Nucleus accumbens (tissue), 56 donors: ENCODE results near the gene TLR6.

Experiments
- DNase-seq, 56 donors: peaks; one replicate each; lab custom pipeline; 2025; lab: John Stamatoyannopoulos, UW

Gene TLR6, protein sequence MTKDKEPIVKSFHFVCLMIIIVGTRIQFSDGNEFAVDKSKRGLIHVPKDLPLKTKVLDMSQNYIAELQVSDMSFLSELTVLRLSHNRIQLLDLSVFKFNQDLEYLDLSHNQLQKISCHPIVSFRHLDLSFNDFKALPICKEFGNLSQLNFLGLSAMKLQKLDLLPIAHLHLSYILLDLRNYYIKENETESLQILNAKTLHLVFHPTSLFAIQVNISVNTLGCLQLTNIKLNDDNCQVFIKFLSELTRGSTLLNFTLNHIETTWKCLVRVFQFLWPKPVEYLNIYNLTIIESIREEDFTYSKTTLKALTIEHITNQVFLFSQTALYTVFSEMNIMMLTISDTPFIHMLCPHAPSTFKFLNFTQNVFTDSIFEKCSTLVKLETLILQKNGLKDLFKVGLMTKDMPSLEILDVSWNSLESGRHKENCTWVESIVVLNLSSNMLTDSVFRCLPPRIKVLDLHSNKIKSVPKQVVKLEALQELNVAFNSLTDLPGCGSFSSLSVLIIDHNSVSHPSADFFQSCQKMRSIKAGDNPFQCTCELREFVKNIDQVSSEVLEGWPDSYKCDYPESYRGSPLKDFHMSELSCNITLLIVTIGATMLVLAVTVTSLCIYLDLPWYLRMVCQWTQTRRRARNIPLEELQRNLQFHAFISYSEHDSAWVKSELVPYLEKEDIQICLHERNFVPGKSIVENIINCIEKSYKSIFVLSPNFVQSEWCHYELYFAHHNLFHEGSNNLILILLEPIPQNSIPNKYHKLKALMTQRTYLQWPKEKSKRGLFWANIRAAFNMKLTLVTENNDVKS

GRCh38 chr4:38856524-38857337 is at the start of gene TLR6:
Gene TLR6 (minus strand): TSS chr4:38856817. CDS start chr4:38829473, 27,344 bp downstream.
- peak in 6 of 56 donors; percentile 6 to 51 (median 14) for DNase-seq

DNA sequence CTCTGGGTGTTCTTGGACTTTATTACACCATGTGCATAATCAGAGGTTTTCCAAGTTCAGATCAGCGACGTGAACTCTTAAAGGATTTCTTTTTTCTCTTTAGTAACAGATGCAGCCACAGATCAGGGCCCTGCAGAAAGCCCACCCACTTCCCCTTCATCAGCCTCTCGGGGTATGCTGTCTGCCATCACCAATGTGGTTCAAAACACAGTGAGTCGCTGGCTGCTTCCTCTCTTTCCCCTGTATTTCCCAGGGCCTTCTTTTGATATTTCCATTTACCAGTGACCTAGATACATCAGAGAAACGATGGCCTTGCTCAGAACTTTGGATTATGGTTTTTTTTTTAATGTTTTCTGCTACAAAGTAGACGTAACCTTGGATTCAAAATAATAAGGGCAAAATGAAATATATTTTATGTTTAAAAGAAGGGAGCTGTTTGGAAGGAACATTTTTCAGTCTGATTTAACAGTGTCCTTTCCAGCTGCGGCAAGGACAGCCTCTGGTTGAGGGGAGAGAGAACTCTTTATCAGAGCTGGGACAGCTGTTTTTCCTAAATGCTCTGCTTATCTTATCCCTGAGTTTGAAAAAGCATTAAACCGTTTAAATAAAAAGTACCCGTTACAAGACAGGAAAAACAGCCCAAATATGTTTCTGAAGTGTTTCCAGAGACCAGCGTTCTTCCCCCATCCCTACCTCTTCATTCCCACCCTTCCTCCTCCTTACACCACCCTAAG is 49.2 kb upstream of the TLR6 start:
- no peak for DNase-seq

DNA sequence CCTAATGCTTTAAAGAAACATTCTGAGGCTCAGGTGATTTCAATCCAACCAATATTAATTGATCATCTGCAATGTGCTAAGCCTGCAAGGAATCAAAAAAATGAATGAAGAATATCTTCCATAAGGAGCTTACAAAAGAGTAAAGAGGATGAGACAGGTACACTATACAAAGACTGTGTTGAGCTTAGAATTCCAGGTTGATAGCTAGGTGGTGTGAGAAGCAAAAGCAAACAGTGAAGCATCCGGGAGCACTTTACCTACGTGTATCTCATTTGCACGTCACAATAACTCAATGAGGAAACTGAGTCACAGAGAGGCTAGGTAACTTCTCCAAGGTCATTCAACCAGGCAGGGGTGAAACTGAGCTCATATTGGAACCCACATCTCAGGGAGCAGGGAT is 48.1 kb upstream of the TLR6 start:
- DNase-seq: no peak

DNA sequence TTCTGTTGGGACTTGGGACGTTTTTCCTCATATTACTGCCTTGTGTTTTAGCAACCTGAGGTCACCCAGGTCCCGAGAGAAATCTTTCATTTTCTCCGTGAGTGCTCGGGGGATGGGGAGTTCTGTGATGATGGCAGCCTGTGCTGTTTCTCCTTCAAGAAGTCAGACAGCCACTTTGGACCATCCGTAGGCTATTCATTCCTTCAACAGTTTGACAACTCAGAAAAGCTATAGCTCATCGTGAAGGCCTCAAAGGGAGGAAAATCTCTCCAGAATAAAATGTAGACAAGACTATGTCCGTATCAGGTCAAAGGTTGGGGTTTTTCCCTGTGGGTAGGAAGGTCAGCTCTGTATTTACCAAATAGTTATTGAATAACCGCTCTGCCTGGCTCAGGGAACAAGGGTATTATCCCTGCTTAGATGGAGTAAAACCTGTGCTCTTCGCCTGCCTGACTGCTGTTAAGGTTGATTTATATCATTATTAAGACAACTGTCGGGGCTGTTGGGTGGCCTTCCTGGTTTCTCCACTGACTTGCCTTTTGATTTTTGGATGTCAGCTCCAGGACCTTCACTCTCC is 47.6 kb upstream of the TLR6 start:
- no peak for DNase-seq

DNA sequence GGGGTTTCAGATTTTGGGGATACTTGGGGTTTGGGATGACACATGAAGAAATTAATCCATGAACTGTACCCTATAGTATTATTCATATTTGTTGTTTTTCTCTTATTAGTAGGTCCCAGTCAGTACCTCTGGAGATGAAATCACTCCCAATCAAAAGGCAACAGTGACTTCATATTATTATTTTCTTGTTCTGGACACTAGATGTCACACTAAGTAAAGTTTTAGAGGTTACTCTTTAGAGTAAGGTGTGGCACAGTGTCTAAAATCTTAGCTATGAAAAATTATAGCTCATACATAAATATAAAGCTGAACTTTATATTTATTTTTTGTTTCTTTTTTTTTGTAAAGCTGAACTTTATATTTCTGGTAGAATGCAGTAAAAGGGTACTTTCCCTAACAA is 46.1 kb upstream of the TLR6 start:
- no peak for DNase-seq

DNA sequence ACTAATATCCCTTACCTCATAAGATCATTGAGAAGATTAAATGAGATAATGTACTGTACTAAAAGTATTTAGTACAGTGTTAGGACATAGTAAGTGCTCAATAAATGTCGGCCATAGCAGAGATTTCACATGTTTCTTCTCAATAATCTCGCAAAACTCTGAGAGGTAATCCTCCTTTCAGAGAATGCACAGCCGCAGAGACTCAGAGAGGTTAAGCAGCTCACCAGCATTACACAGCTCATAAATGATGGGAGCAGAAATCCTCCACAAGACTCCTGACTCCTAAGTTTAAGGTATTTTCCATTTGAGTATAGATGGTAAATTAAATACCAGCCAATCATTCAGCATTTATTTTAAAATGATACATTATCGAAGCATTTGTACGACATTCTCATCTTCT is 45.6 kb upstream of the TLR6 start:
- DNase-seq: no peak

DNA sequence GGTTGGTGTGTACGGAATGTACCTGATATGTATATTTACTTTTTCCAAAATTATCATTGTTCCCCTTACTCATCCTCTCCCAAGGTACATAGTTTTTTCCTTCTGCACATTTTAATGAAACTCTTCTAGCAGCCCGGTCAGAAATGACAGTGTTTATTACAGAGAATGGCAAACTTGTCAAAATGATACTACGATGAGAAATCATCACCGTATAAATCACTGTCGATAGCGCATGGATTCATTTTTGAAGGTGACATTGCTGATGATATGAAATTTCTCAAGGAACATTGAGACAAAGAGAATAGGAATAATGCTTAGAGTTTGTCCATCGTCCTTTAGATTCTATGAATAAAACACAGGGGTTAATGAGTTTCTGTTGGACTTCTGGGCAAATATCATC is 41.6 kb upstream of the TLR6 start:
- no peak for DNase-seq

GRCh38 chr4:38896940-38897339 is 40.3 kb upstream of the TLR6 start:
- no peak for DNase-seq

GRCh38 chr4:38894322-38894982 is 37.8 kb upstream of the TLR6 start:
- DNase-seq: no peak

DNA sequence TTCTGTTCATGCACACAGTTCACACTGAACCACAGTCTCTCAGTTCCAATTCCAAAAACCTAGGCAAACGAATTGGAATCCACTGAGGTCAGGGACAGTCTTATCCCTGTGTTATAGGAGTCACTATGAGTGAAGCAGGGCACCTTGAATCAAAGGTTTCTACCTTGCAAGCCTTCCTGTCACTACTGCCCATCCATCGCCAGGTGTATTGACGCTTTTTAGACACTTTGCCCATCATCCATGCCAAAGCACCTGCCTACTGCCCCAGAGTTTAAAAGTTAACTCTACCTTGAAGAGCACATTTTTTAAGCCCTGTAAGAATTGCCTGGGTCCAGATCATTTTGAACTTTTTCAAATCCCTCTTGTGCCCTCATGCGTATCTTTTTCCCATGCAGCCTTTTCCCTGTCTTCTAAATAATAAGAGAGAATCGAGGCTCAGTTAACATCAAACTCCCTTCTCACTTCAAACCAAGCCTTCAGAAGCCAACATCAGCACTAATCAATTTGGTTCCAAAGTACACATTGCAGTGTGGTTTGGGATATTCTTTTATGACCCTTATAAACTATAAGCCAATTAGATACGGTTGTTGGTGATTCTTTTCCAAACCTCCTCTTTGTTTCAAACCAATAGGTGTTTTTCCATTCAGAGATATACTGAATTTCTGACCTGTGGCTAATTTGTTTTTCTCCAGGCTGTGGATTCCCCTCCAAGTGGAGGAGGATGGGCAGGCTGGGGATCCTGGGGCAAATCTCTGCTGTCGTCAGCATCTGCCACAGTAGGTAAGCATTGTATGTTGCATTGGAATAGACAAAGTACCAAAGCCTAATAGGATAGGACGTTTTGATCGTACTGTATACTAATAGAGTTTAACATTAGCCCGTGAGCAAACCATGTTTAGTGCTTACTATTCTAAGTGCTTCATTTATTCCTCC is 34.7 kb upstream of the TLR6 start:
- DNase-seq: no peak

DNA sequence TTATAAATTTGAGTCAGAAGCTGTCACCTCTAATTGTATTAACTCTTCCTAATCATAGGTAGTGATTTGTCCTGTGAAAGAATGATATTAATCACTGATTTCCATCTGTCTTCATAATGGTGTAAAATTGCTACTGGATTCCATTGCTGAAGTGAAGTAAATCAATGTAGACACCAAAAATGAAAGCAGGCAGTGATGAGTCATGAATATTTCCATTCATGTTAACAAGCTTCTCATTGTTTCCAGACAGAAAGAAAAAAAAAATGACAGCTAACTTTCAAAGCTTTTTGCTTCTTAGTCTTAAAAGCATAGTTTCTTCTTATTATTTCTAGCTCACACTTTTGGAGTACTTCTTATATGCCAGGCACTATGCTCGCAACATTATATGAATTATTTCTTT is 32.5 kb upstream of the TLR6 start:
- DNase-seq: peak in 1 of 56 donors; percentile 8

DNA sequence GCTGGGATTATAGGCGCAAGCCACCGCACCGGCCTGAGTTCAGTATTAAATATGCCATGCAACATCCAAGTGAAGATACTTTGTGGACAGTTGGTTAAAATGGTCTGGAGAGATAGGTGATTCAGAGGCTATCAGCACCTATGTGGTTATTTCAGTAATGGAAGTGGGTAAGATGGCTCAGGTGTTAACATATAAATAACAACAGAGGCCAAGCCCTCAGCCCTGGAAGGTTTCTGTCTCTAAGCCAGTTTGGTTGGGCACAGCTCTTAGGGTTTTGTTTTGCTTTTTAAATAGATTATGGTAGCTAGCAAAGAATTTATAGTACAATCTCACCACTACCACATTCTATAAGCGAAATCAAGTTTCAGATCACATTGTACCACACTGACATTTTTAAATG is 27.6 kb upstream of the TLR6 start:
- DNase-seq: no peak

GRCh38 chr4:38876636-38877035 is 20.0 kb upstream of the TLR6 start:
- no peak for DNase-seq

- no peak for DNase-seq
These were observed 16.8 kb upstream of the TLR6 start for GRCh38 chr4:38873290-38873944.

- peak in 1 of 56 donors; percentile 28 for DNase-seq
These were observed 16.0 kb upstream of the TLR6 start for GRCh38 chr4:38872620-38873019.

DNA sequence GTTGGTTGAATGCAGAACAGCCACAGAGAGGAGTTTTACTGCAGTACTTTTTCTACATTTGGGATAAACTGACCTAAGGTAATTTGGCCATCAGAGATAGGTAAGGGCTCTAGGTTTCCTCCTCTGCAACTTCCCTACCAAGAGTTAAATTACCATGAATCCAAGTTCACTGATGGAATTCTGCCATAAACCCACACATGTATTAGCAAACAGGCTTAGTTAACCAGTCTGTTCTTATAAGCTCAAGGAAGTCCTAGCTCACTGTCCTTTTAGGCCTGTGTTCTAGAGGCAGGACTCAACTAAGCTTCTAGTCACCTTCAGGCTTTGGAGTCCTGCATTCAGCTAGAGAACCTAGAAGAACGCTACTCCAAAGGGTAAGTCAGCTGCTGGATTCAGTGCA is 15.0 kb upstream of the TLR6 start:
- DNase-seq: no peak

DNA sequence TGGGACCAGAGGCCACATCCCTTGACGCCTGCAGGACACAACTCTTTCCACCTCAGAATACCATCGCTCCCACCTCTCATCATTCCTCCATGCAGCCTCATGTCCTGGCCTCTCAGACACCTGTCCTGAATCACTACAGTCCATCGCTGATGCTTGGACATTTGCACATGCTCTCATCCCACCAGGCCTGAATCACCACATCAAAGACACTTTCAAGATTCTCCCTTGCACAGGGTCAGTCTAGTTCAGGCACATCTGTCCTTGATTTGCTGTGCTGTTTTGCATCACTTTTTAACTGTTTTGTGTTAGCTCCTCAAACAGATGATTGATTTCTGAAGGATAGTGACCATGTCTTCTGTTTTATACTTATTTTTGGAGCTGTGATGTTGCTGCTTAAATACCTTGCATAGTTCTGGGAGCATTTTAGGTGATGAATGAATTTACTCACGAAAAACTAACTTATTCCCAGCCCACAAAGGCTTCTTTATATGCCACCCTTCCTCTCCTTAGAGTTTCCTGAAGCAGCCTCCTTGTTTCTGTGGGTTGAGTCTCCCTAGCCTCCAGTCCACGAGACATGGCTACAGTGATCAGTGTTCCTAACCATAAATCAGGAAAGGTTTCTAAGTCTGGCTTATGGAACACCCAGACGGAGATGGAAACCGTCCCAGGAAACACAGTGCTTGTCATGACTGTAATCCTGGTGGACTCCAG is 13.6 kb upstream of the TLR6 start:
- DNase-seq: no peak
